Measurements from ENCODE around the gene UNC5C.

Gene UNC5C

GRCh38 chr4:95325665-95326064, 223.1 kb downstream of the UNC5C start:
- DNase-seq (ENCODE audit: low read depth) = no peak

- no peak for DNase-seq (ENCODE audit: low read depth)
Measured at GRCh38 chr4:95319169-95319568, 229.6 kb downstream of the UNC5C start.

GRCh38 chr4:95318483-95318882, 230.3 kb downstream of the UNC5C start:
- no peak for DNase-seq (ENCODE audit: low read depth)

- no peak for DNase-seq (ENCODE audit: low read depth)
Measured at GRCh38 chr4:95318044-95318443, 230.7 kb downstream of the UNC5C start.

GRCh38 chr4:95317085-95317793, 231.5 kb downstream of the UNC5C start:
- DNase-seq (ENCODE audit: low read depth) = no peak

- no peak for DNase-seq (ENCODE audit: low read depth)
Measured at GRCh38 chr4:95314573-95314972, 234.2 kb downstream of the UNC5C start.

- DNase-seq (ENCODE audit: low read depth) = no peak
Measured at GRCh38 chr4:95304898-95305297, 243.9 kb downstream of the UNC5C start.

GRCh38 chr4:95300304-95300703, 248.5 kb downstream of the UNC5C start:
- DNase-seq (ENCODE audit: low read depth) = no peak

- no peak for DNase-seq (ENCODE audit: low read depth)
Measured at GRCh38 chr4:95296052-95296451, 252.7 kb downstream of the UNC5C start.

GRCh38 chr4:95295157-95295556, 253.6 kb downstream of the UNC5C start:
- no peak for DNase-seq (ENCODE audit: low read depth)

GRCh38 chr4:95294321-95294720, 254.5 kb downstream of the UNC5C start:
- no peak for DNase-seq (ENCODE audit: low read depth)

- DNase-seq (ENCODE audit: low read depth) = no peak
Measured at GRCh38 chr4:95293014-95293413, 255.8 kb downstream of the UNC5C start.

GRCh38 chr4:95290702-95291101, 258.1 kb downstream of the UNC5C start:
- DNase-seq (ENCODE audit: low read depth) = no peak

GRCh38 chr4:95289028-95289634, 259.6 kb downstream of the UNC5C start:
- no peak for DNase-seq (ENCODE audit: low read depth)

- DNase-seq (ENCODE audit: low read depth) = no peak
Measured at GRCh38 chr4:95288552-95288951, 260.2 kb downstream of the UNC5C start.

- no peak for DNase-seq (ENCODE audit: low read depth)
Measured at GRCh38 chr4:95285797-95286196, 263.0 kb downstream of the UNC5C start.

GRCh38 chr4:95284655-95285054, 264.1 kb downstream of the UNC5C start:
- no peak for DNase-seq (ENCODE audit: low read depth)

- no peak for DNase-seq (ENCODE audit: low read depth)
Measured at GRCh38 chr4:95283320-95283719, 265.5 kb downstream of the UNC5C start.

GRCh38 chr4:95272797-95273196, 276.0 kb downstream of the UNC5C start:
- DNase-seq (ENCODE audit: low read depth) = no peak

- DNase-seq (ENCODE audit: low read depth) = no peak
Measured at GRCh38 chr4:95272036-95272435, 276.7 kb downstream of the UNC5C start.

GRCh38 chr4:95268819-95269565, 279.8 kb downstream of the UNC5C start:
- no peak for DNase-seq (ENCODE audit: low read depth)

GRCh38 chr4:95267081-95267480, 281.7 kb downstream of the UNC5C start:
- DNase-seq (ENCODE audit: low read depth) = no peak

Data from stimulated activated CD8-positive, alpha-beta memory T cell treated with anti-CD3 and anti-CD28 coated beads, Interleukin-15, amount 100 ng/mL, for 24 hours (primary cell).